Small intestine (tissue), 7 donors: ENCODE measurements around the gene CORO7. TPM values are rescaled to one million over a fixed set of nuclear protein-coding genes. Genes with fewer than 3 reads are reported as not detected.
A peak's percentile ranks its signal among the peaks of the same experiment; 100 is the strongest.

Source experiments
- DNase-seq, 2 donors: peaks; one replicate each; pipeline versions ENCODE4 v3.0.0 to v3.0.0-alpha.2; 2013
- FAIRE-seq: peaks from 2 replicates; lab custom pipeline; 2012; peaks lifted over from hg19 to GRCh38; lab: Jason Lieb, UNC
- H3K27ac ChIP-seq, 3 donors: one replicate each; pipeline ENCODE4 v1.5.1; 2013; ENCODE audit warnings: low read length in 2 of 3, mild to moderate bottlenecking in 2 of 3, control low read depth in 1 of 3, inconsistent platforms in 1 of 3, low read depth in 1 of 3, moderate library complexity in 1 of 3
- H3K27me3 ChIP-seq, 3 donors: one replicate each; pipeline ENCODE4 v1.6.1; 2013; ENCODE audit warnings: low read length in 3 of 3, inconsistent platforms in 1 of 3; ENCODE audit not compliant: control insufficient read depth in 3 of 3, insufficient read depth in 3 of 3
- H3K36me3 ChIP-seq, 3 donors: one replicate each; pipeline ENCODE4 v1.6.1; 2013; ENCODE audit warnings: low read length in 3 of 3, inconsistent platforms in 1 of 3, low read depth in 1 of 3, mild to moderate bottlenecking in 1 of 3, moderate library complexity in 1 of 3; ENCODE audit not compliant: control insufficient read depth in 3 of 3, insufficient read depth in 2 of 3
- H3K4me1 ChIP-seq, 3 donors: one replicate each; pipeline ENCODE4 v1.6.1; 2013; ENCODE audit warnings: low read length in 2 of 3, inconsistent platforms in 1 of 3, low read depth in 1 of 3, mild to moderate bottlenecking in 1 of 3, moderate library complexity in 1 of 3; ENCODE audit not compliant: control insufficient read depth in 3 of 3, insufficient read depth in 2 of 3
- H3K4me3 ChIP-seq, 3 donors: one replicate each; pipeline ENCODE4 v1.5.1; 2013; ENCODE audit warnings: low read length in 3 of 3, control low read depth in 1 of 3, inconsistent platforms in 1 of 3, low read depth in 1 of 3, mild to moderate bottlenecking in 1 of 3, moderate library complexity in 1 of 3
- H3K9me3 ChIP-seq, 2 donors: one replicate each; pipeline ENCODE4 v1.6.1; 2013; ENCODE audit warnings: low read depth in 1 of 2, low read length in 1 of 2; ENCODE audit not compliant: control insufficient read depth in 2 of 2, insufficient read depth in 1 of 2
- WGBS, 3 donors: extraction: QIAGEN DNeasy Blood & Tissue Kit; methylation state at CpG; one replicate each; pipeline ENCODE4 v1.1.7; 2013; 5-methylcytosine and 5-hydroxymethylcytosine counted together
- polyA plus RNA-seq, 4 donors: library from polyadenylated mRNA; stranded (reverse) in 3 of 4; unstranded in 1 of 4; fragments of 200-250 nt in 3 of 4; fragments of 120-200 nt in 1 of 4; gene quantifications; one replicate each; pipeline versions ENCODE4 v1.2.1 to v1.2.3, GENCODE V29; 2013
- donor health status: healthy with polysubstance abuse.
- donor health status: control.
- donor health status: control.
- donor health status: Bipolar disorder and iron deficiency.
- donor health status: healthy.

Gene CORO7
- polyA plus RNA-seq, 4 donors, result 27.3 to 49.2 (median 41.6) TPM

DNA sequence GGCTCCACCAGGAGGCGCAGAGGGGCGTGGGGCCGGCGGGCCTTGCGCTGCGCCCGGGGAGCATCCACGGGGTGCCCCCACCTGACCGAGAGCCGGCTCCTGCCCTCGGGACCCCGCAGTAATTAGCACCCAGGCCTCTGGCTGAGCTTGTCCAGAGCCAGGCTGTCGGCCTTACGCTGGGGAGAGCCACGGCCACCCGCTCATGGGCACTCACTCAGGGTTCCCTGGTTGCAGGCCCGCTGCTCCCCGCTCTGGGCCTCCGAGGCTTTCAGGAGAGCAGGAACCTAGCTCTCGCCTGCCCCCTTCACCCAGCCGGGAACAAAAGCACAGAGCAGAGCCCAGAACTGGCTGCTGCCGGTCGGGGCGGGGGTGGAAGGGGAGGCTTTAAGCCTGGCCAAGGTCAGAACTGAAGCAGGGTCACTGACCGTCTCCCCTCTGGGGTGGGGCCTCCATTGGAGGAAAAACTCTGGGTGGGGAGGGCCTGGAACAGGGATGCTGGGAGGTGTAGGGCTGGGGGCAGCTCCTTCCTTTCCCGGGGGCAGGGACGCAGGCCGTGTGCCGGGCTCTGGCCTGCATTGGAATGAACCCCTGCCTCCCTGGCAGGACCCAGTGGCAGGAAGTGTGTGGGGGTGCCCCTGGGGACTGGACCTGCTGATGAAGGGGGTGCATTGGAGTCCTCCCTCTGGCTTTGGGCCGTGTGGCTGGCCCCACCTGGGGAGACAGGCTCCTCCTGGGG, 88.2 kb downstream of the CORO7 start:
- H3K27ac ChIP-seq, result peak overlapping the region; percentile 32 to 77 (median 61)
- no peaks in the 10 kb centered on the region for H3K9me3 ChIP-seq
- H3K4me3 ChIP-seq, result peak overlapping the region; percentile 35 to 49 (median 42)
- H3K4me1 ChIP-seq, result peaks cover 0 to 45% (median 0%) of the 10 kb centered on the region in 3 donors
- peaks cover 0 to 18% (median 0%) of the 10 kb centered on the region in 3 donors for H3K36me3 ChIP-seq
- DNase-seq, result peak; percentile 59 to 87
- no peak for FAIRE-seq
- WGBS, 3 donors, result 7 to 11% (median 8%) methylated on average over 30 of the region's 30 CpGs
- H3K27me3 ChIP-seq, result no peaks in the 10 kb centered on the region

DNA sequence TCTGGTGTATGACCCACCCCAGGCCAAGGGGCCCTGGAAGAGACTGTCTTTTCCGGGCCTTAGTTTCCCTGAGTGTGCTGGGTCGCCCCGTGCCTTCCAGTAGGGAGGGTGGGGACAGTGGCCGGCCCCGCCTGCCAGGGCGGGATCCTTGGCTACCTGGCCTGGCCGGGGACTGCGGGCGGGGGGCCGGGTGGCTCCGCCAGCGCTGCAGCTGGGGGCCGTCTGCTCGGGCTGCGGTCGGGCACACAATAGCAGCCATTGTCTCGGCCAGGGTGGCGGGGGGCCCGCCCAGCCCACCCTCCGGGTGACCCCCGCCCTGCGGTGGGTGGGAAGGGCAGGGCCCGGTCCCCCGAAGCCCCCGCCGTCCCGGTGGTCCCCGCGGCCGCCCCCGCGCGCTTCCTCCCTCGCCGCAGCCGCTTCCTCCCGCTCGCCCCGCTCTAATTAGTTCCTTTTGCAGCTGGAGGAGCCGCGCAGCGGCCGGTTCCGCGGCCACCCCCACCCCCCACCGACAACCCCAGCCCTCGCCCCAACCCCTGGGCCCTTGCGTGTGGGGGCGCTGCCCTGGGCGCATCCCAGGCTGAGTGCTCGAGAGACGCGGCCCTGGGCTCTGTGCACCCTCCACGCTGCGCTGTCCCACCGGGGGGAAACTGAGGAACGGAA, 88.9 kb downstream of the CORO7 start:
- Histone ChIP-seq H3K9me3 (no peaks in the 10 kb centered on the region), H3K27me3 (no peaks in the 10 kb centered on the region), H3K4me1 (peaks cover 0 to 46% (median 0%) of the 10 kb centered on the region in 3 donors), H3K27ac (peak overlapping the region in 2 of 3 donors; percentile 61 to 77), H3K4me3 (peak overlapping the region; percentile 35 to 49 (median 42)), H3K36me3 (peaks cover 0 to 11% (median 0%) of the 10 kb centered on the region in 3 donors)
- DNase-seq (no peak), FAIRE-seq (no peak)
- WGBS, 3 donors, result 2 to 3% (median 2%) methylated on average over 30 to 57 of the region's 57 CpGs

DNA sequence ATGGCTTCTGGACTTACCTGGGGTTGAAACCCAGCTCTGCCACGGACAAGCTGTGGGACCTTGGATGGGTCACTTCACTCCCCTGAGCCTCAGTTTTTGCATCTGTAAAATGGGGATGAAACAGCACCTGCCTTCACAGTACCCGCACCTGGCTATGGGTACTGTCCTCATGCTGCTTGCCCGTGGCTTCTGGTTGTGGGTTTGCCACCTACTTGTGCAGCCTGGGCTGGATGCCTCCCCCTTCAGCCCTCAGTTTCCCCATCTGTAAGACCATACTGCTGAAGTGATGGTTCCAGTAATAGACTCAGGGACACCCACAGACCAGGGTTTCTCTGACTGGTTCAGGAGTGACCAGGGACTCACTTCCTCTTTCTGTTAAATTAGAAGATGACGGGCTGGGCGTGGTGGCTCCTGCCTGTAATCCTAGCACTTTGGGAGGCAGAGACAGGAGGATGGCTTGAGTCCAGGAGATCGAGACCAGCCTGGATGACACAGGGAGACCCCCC, 91.1 kb downstream of the CORO7 start:
- H3K4me1 ChIP-seq, result peaks cover 0 to 48% (median 0%) of the 10 kb centered on the region in 3 donors
- DNase-seq, result no peak
- peak overlapping the region in 1 of 3 donors; percentile 32 for H3K27ac ChIP-seq
- FAIRE-seq, result no peak
- 77 to 83% (median 83%) methylated on average over 6 of the region's 6 CpGs for WGBS, 3 donors
- no peaks in the 10 kb centered on the region for H3K9me3 ChIP-seq
- H3K4me3 ChIP-seq, result no peak overlapping the region
- peaks cover 0 to 13% (median 0%) of the 10 kb centered on the region in 3 donors for H3K36me3 ChIP-seq
- no peaks in the 10 kb centered on the region for H3K27me3 ChIP-seq

DNA sequence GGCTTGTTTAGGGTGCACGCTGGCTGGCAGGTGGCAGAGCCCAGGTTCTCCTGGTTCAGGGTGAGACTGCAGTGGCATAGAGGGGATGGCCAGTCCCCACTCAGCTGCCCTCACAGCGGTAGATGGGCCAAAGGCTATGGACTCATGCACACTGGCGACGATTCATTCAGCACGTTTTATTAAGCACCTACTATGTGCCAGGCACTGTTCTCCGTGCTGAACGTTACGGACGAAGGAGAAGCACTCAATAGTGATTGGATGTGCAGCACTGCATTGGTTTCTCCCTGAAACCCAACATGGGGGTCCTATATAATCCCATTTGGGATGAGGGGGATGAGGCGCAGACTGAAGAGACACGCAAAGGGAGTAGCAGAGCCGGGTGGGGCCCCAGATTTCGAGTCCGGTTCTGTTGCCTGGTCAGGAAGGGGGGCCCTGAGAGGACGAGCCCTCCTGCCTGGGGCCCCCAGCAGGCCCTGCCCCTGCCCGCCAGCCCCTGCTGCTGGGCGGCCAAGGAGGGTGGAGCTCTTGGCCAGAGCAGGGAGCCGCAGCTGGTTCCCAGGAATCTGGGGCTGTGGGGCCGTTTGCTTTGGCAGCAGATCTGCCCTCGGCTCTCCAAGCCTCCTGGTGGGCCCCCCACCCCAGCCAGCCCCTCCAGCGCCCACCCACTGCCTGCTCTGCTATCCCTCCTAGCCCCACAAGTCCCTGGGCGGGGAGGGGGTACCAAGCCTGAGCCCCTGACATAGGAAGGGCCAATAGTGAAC, 91.7 kb downstream of the CORO7 start:
- H3K9me3 ChIP-seq, result no peaks in the 10 kb centered on the region
- FAIRE-seq, result no peak
- H3K36me3 ChIP-seq, result peaks cover 0 to 13% (median 0%) of the 10 kb centered on the region in 3 donors
- no peaks in the 10 kb centered on the region for H3K27me3 ChIP-seq
- peaks cover 0 to 55% (median 0%) of the 10 kb centered on the region in 3 donors for H3K4me1 ChIP-seq
- no peak for DNase-seq
- 73 to 84% (median 82%) methylated on average over 22 of the region's 22 CpGs for WGBS, 3 donors
- H3K27ac ChIP-seq, result peak overlapping the region in 2 of 3 donors; percentile 61 to 63
- H3K4me3 ChIP-seq, result no peak overlapping the region

DNA sequence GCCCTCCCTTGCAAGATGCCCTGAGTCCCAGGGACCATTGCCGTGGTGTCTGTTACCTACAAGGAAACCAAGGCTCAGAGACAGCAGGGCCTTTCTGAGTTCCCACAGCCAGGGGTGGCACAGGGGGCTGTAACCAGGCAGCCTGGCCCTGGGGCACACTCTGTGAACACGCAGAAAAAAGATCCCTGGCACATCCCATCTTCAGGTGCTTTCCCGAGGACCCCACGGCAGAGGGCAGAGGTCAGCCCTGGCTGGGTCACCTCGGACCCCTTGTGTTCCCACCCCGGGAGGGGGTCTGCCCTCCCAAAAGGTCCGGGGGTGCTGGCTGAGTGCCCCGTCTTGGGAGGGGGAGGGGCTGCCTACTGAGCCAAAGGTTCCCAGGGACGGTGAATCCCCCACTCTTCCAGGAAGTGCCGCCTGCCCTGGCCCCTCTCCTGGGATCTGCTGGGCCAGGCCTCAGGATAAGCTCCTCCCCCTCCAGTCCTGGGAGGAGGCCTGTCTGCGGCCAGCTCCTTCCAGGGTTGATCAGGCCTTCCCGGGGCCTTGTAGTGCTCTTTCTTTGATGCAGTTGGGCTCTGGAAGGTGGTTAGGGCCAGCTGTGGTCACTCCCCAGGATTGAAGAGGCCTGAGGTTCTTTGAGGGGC, 92.4 kb downstream of the CORO7 start:
- no peak for FAIRE-seq
- Histone ChIP-seq H3K9me3 (no peaks in the 10 kb centered on the region), H3K4me3 (no peak overlapping the region), H3K27me3 (peaks cover 0 to 7% (median 0%) of the 10 kb centered on the region in 3 donors), H3K27ac (peak overlapping the region in 2 of 3 donors; percentile 61 to 63), H3K36me3 (peaks cover 0 to 13% (median 0%) of the 10 kb centered on the region in 3 donors), H3K4me1 (peaks cover 0 to 59% (median 0%) of the 10 kb centered on the region in 3 donors)
- WGBS, 3 donors, result 24 to 35% (median 34%) methylated on average over 9 to 12 of the region's 12 CpGs
- DNase-seq, result peak in 1 of 2 donors; percentile 79

DNA sequence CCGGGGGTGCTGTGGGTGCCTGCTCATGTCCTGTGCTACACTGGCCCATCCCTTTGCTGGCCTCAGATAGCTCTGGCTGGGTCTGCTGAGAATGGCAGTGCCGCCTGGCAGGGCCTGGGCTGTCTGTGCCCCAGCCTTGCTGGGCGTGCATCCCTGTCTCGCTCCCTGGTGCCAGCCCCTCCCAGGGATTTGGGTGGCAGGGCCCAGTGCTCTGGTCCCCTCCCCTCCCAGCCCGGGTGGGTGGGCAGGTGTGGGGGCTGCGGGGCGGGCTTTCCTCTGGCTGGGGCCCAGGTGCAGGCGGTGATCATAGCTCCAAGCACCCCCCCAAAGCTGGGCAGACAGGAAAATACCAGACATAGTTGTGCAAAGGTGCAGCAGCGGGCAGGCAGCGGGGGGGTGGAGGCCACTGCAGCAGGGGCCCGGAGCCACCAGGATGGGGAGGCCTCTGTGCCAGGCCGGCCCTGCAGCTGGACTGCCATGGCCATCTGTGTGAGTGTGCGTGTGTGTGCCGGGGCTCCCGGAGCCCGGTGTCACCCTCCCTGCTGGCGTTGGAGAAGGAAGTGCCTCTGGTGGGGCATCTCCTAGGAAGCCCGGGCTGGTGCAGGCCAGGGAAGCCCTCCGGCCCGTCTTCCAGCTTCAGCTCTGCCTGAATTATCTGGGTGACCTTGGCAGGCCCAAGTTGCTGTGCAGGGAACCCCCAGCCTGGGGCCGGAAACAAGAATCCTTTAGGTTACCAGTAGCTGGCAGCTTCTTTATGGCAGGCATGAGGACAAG, 93.1 kb downstream of the CORO7 start:
- peak overlapping the region in 2 of 3 donors; percentile 61 to 63 for H3K27ac ChIP-seq
- DNase-seq (no peak), FAIRE-seq (no peak)
- H3K9me3 ChIP-seq, result no peaks in the 10 kb centered on the region
- peaks cover 0 to 13% (median 0%) of the 10 kb centered on the region in 3 donors for H3K36me3 ChIP-seq
- H3K4me3 ChIP-seq, result no peak overlapping the region
- 72 to 81% (median 73%) methylated on average over 18 to 21 of the region's 21 CpGs for WGBS, 3 donors
- peaks cover 0 to 59% (median 0%) of the 10 kb centered on the region in 3 donors for H3K4me1 ChIP-seq
- H3K27me3 ChIP-seq, result peaks cover 0 to 9% (median 0%) of the 10 kb centered on the region in 3 donors
